Measurements from ENCODE around the gene ATG12. TPM values are rescaled to one million over a fixed set of nuclear protein-coding genes. Genes with fewer than 3 reads are reported as not detected.
A peak's percentile ranks its signal among the peaks of the same experiment; 100 is the strongest.

Gene ATG12
- 49.3 and 51.4 TPM in 2 replicates for total RNA-seq (2021; fragmentation: NEBNext Ultra II Directional; extraction: Animal tissue kit (Norgen Biotek cat#: 25700))
- polyA plus RNA-seq (2011; rRNA removed), result 11.2 and 23.8 TPM in 2 replicates
- polyA plus RNA-seq (2011; cell fraction: cytosol; rRNA removed), result 32.3 TPM
- 13.1 TPM for polyA plus RNA-seq (2011; cell fraction: nucleus; rRNA removed)
- polyA plus RNA-seq (2012, experiment 1 of 2), result 25.7 to 55.8 TPM (median 35.8 TPM) in 4 replicates
- 18.2 TPM for polyA plus RNA-seq (2012, experiment 2 of 2)
- 35.6 TPM for polyA plus RNA-seq (2013, experiment 1 of 2)
- 39.7 TPM for polyA plus RNA-seq (2013, experiment 2 of 2)
- polyA minus RNA-seq (2011; rRNA and poly(A)+ RNA removed), result 24.0 and 47.7 TPM in 2 replicates
- 22.2 TPM for polyA minus RNA-seq (2011; cell fraction: cytosol; rRNA and poly(A)+ RNA removed)
- 69.0 TPM for polyA minus RNA-seq (2011; cell fraction: nucleus; rRNA and poly(A)+ RNA removed)
- long read RNA-seq, experiment 1, full-length matches to known transcripts, result 32 of 45 reads
- long read RNA-seq, experiment 1, partial matches to known transcripts, result 0 of 45 reads
- long read RNA-seq, experiment 1, other reads (novel, unspliced or antisense), result 13 of 45 reads
- long read RNA-seq, experiment 2, full-length matches to known transcripts, result 62 of 70 reads
- long read RNA-seq, experiment 2, partial matches to known transcripts, result 4 of 70 reads
- long read RNA-seq, experiment 2, other reads (novel, unspliced or antisense), result 4 of 70 reads

DNA sequence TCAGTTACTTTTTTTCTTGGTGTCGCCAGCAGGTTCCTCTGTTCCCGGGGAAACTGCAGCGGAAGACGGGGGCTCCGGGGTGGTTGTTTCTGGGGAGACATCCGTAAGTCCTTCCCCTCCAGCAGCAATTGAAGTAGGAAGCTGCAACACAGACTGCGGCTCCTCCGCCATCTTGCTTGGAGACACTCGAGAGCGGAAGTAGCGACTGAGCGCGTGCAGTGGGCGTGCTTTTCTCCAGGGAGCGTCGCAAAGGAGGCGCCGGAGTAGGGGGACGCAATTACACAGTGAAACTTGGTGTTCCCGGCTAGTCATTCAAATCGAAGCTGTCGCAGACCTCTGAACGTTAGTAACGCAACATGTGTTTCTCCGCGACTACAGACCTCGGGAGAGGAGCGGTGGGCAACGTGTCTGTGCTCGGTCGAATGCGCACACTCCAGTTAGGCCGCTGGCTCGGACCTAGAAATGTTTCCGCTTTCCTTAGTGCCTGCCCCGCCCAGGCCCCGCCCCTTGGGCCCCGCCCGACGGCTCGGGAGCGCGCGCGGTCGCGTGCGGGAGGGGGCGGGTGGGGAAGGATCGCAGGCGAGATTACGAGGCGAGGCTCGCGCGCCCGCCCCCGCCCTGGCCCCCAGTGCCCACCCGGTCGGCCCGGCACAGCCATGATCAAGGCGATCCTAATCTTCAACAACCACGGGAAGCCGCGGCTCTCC, at the start of gene ATG12, which contains the start of gene AP3S1:
TSS of gene ATG12 (minus strand) at position 184 of the 707 bp plus-strand sequence. CDS start at position 171, 13 bp downstream.
TSS of gene AP3S1 (plus strand) at position 554 of the 707 bp plus-strand sequence. CDS start at position 657, 103 bp downstream.
- Histone ChIP-seq H3K4me1 (replicated peaks in 1 of 4; ENCODE audit: control insufficient read depth in 3 of 4, insufficient read depth in 4 of 4, low read length in 3 of 4) (peaks cover 0 to 5% (median 1%) of the 10 kb centered on the region in 4 experiments; a peak in 2 of 7 replicates), H3K79me2 (ENCODE audit: control insufficient read depth in 1 of 2, insufficient read depth in 2 of 2, low read length in 2 of 2) (peaks cover 6 to 80% of the 10 kb centered on the region in 2 experiments; a peak in 3 of 4 replicates), H3K79me1 (ENCODE audit: low read depth, low read length) (0 out of 2 replicates have a peak, but pooled peaks cover 2% of the 10 kb centered on the region), H3K4ac (replicated peaks; ENCODE audit: insufficient read length, low read depth, low read length) (peak within 1 kb of the TSS; percentile 76), H4K5ac (ENCODE audit: insufficient read length, low read depth, low read length) (peak within 1 kb of the TSS; percentile 100), H2BK20ac (ENCODE audit: low read length) (0 out of 2 replicates have a peak within 1 kb of the TSS, but pooled peaks have one; percentile 75), H3K4me3 (ENCODE audit: extremely low read depth in 1 of 4, insufficient read depth in 2 of 4, low read depth in 3 of 4, low read length in 4 of 4) (peak within 1 kb of the TSS; percentile 75 to 89 (median 84)), H2AK5ac (ENCODE audit: low read depth, low read length) (no peak within 1 kb of the TSS), H3K27me3 (replicated peaks in 1 of 4; ENCODE audit: control insufficient read depth in 3 of 4, extremely low read depth in 1 of 4, insufficient read depth in 3 of 4, low read length in 3 of 4) (no peaks in the 10 kb centered on the region), H3K4me2 (ENCODE audit: insufficient read depth in 1 of 2, low read depth in 2 of 2, low read length in 2 of 2) (peak within 1 kb of the TSS; percentile 90 to 96), H2BK15ac (ENCODE audit: low read length) (peak within 1 kb of the TSS; percentile 82; the same call in 1 of the 2 replicates), H3K56ac (replicated peaks; ENCODE audit: insufficient read length, low read depth, low read length) (peak within 1 kb of the TSS; percentile 71), H3K18ac (ENCODE audit: extremely low read depth, low read length) (peak within 1 kb of the TSS; percentile 99), H4K91ac (replicated peaks; ENCODE audit: insufficient read length, low read length) (peak within 1 kb of the TSS; percentile 91), H2BK5ac (ENCODE audit: low read depth, low read length) (peak within 1 kb of the TSS; percentile 98), H3K27ac (ENCODE audit: low read depth, low read length) (peak within 1 kb of the TSS; percentile 97), H3K23ac (ENCODE audit: insufficient read length) (no peak within 1 kb of the TSS), H2BK12ac (ENCODE audit: low read depth, low read length) (peak within 1 kb of the TSS; percentile 97), H2AFZ (ENCODE audit: low read length) (peak within 1 kb of the TSS; percentile 100), H3K23me2 (ENCODE audit: low read depth, low read length) (peaks cover 5% of the 10 kb centered on the region; the same call in 1 of the 2 replicates), H3K9ac (replicated peaks in 1 of 4; ENCODE audit: extremely low read depth in 1 of 4, low read depth in 3 of 4, low read length in 3 of 4) (peak within 1 kb of the TSS; percentile 82 to 96 (median 88)), H3K9me3 (ENCODE audit: insufficient read depth in 2 of 2, low read depth in 1 of 2, low read length in 1 of 2) (no peaks in the 10 kb centered on the region), H4K20me1 (replicated peaks in 1 of 2; ENCODE audit: control insufficient read depth in 1 of 2, insufficient read depth in 2 of 2, low read length in 2 of 2) (peaks cover 7 to 11% of the 10 kb centered on the region in 2 experiments), H4K8ac (ENCODE audit: extremely low read depth, insufficient read depth, low read length) (peak within 1 kb of the TSS; percentile 94), H3K36me3 (ENCODE audit: control insufficient read depth in 2 of 4, insufficient read depth in 4 of 4, low read length in 3 of 4) (peaks cover 0 to 11% (median 9%) of the 10 kb centered on the region in 4 experiments; a peak in 3 of 8 replicates), H3K14ac (ENCODE audit: insufficient read length) (no peak within 1 kb of the TSS), H2BK120ac (replicated peaks; ENCODE audit: low read depth, low read length) (no peak within 1 kb of the TSS)
- DNase-seq (ENCODE audit: low read depth in 1 of 2, low spot score in 2 of 2) (peak; percentile 67 to 92), FAIRE-seq (no peak)
- 2% methylated on average over 25 of the region's 65 CpGs; no CpG with 5 or more reads in 1 of the 2 experiments for WGBS, 2 experiments (ENCODE audit: extremely low coverage in 1 of 2, insufficient coverage in 1 of 2, insufficient read length in 1 of 2, insufficient replicate concordance in 2 of 2, low coverage in 1 of 2, low lambda C conversion rate in 2 of 2, missing lambda C conversion rate in 1 of 2)
- POLR2A ChIA-PET (ENCODE audit: partially characterized antibody), result interaction anchor here (0.7 to 3.5 kb wide), 11 partner anchors 15 to 298 kb away, joined by 3 to 11 read pairs (median 4); partner anchors contain the start of genes CDO1, COMMD10 and TMED7
- CTCF ChIA-PET (ENCODE audit: partially characterized antibody), result interaction anchor here (1.3 to 3.4 kb wide), 6 partner anchors 10 to 218 kb away, joined by 3 to 26 read pairs (median 12); partner anchors contain the start of gene CDO1
- TF ChIP-seq SIRT6 (IDR thresholded peaks at IDR 0.05; ENCODE audit: low read length) (no peak), POU5F1 (IDR thresholded peaks at IDR 0.05; ENCODE audit: low read depth, low read length) (no peak), E2F6 (IDR thresholded peaks at IDR 0.05) (peak; percentile 66), BRCA1 (IDR thresholded peaks at IDR 0.05; ENCODE audit: low read depth, low read length) (no peak), PHF8 (conservative IDR thresholded peaks at IDR 0.05; ENCODE audit: low read depth, low read length) (no peak; the same call in 1 of the 2 replicates), SAP30 (IDR thresholded peaks at IDR 0.05; ENCODE audit: insufficient read depth, insufficient replicate concordance, low read length) (peak; percentile 62), SP1 (IDR thresholded peaks at IDR 0.05; ENCODE audit: low read depth, low read length) (peak; percentile 62)
